ENCODE data around the gene CHAF1B. TPM values are rescaled to one million over a fixed set of nuclear protein-coding genes. Genes with fewer than 3 reads are reported as not detected.

Gene CHAF1B
- polyA plus RNA-seq, 1 donor: 4.5 TPM

DNA sequence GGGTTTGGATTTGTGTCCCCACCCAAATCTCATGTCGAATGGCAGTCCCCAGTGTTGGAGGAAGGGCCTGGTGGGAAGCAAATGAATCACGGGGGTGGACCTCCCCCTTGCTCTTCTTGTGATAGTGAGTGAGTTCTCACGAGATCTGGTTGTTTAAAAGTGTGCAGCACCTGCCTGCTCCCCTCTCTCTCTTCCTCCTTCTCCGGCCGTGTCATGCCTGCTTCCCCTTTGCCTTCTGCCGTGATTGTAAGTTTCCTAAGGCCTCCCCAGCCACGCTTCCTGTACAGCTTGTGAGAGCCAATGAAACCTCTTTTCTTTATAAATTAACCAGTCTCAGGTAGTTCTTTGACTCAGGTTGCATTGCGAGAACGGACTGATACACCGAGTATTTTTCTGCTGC lies 78.8 kb downstream of the CHAF1B start:
- no peak for DNase-seq

GRCh38 chr21:36464590-36464989 lies 79.4 kb downstream of the CHAF1B start:
- DNase-seq: no peak

GRCh38 chr21:36465478-36465877 lies 80.3 kb downstream of the CHAF1B start:
- DNase-seq: no peak

DNA sequence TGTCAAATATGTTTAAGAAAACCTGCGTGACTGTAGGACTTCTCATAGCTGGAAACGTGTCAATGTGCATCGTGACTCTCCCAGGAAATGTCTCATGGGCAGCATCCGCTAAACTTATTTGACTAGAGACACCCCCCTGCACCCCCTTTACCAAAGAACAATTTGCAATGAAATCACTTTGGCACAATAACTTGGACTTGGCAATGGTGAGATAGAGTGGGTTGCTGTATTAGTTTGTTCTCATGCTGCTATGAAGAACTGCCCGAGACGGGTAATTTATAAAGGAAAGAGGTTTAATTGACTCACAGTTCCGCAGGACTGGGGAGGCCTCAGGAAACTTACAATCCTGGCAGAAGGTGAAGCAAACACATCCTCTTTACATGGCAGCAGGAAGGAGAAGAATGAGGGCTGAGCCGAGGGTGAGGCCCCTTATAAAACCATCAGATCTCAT lies 80.9 kb downstream of the CHAF1B start:
- no peak for DNase-seq

Other genes starting within 250 kb of the CHAF1B start
- 11.3 TPM for gene DOP1B, start 228.6 kb upstream of the CHAF1B start, polyA plus RNA-seq (ENCODE audit: insufficient read length)
- 45.1 TPM for gene MORC3, start 65.2 kb upstream of the CHAF1B start, polyA plus RNA-seq (ENCODE audit: insufficient read length)
- 8.3 TPM for gene CLDN14, start 94.7 kb downstream of the CHAF1B start, polyA plus RNA-seq (ENCODE audit: insufficient read length)